ENCODE measurements around the gene DNM2.
"Not testable (repeated sequence)": the region's sequence is repeated elsewhere in the genome, so short reads cannot be mapped to it uniquely, and the experiment has no call there.

DNM2 gene

DNA sequence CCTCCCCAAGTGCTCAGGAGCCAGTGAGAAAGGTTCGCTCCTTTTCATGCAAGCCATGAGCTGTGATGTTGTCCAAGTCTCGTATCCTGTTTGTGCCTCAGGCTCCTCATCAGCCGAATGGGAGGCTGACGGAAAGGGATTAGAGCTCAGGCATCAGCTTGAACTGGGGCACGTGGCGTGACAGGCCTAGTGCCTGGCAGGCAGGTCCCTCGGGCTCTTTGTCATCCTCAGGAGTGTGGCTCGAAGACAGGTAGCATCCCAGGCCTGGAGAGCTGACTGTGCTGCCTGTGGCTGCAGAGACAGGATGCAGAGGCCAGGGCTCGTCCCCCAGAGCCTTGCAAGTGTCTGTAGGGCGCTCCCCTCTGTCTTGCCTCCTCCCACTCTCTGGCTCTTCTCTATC, 38.5 kb downstream of the DNM2 start:
- no peak for DNase-seq

DNA sequence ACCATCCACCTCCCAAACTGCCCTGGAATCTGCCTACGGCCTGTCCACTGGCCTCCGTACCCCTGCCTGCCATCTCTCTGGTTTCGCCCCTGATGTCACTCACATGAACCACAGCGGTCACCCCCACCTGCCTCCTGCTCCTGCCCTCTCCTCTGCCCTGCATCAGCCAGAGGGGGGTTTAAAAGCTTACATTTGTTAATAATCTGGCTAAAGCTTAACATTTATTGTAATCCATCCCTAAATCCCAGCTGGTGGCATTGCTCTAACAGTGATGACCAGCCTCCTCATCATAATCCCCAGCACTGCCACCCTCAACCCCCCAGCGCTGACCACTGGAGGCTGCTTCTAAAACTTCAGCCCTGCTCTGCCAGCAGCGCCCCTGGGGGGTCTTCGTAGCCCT, 38.9 kb downstream of the DNM2 start:
- DNase-seq = no peak

DNA sequence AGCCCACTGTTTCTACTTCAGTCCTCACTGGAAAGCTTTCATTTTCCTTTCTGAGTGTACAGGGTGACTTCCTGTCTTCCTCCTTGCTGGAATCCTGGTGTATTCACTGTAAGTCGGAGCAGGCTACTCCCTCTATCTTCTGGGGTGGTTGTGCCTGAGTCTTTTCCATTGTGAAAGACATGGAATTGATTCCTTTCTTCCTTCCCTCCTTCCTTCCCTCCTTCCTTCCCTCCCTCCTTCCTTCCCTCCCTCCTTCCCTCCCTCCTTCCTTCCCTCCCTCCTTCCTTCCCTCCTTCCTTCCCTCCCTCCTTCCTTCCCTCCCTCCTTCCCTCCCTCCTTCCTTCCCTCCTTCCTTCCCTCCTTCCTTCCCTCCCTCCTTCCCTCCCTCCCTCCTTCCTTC, 40.2 kb downstream of the DNM2 start:
- DNase-seq = not testable (repeated sequence)

DNA sequence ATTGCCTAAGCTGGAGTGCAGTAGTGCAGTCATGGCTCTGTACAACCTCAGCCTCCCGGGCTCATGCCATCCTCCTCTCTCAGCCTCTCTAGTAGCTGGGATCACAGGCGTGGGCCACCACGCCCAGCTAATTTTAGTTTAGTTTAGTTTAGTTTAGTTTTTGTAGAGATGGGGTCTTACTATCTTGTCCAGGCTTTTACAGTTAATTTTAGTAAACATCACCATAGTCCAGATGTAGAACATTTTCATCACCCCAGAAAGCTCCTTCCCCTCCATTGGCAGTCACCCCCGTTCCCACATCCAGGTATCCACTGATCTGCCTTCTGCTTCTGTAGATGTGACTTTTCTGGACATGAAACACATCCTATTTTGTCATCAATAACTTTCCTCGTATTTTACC, 41.1 kb downstream of the DNM2 start:
- DNase-seq = no peak

DNA sequence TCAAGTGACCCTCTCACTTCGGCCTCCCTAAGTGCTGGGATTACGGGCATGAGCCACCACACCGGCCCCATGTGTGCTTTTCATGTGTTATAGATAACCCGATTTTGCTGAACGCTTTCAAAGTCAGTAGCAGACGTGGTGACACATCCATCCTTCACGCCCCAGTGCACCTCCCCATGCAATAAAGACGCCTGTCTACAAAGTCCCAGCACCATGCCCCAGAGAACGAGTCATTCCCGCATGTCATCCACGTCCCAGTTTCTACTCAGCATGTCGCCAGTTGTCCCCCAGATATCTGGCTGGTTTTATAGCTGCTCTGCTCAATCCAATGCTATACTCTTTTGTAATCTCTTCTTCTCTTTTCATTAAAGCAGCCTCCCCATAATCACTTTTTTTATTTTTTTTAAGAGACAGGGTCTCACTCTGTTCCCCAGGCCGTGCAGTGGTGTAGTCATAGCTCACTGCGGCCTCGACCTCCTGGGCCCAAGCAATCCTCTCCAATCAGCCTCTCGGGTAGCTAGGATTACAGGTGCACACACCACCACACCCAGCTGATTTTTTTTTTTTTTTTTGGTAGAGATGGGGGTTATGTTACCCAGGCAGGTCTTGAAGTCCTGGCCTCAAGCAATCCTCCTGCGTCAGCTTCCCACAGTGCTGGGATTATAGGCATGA, 42.5 kb downstream of the DNM2 start:
- no peak for DNase-seq

DNA sequence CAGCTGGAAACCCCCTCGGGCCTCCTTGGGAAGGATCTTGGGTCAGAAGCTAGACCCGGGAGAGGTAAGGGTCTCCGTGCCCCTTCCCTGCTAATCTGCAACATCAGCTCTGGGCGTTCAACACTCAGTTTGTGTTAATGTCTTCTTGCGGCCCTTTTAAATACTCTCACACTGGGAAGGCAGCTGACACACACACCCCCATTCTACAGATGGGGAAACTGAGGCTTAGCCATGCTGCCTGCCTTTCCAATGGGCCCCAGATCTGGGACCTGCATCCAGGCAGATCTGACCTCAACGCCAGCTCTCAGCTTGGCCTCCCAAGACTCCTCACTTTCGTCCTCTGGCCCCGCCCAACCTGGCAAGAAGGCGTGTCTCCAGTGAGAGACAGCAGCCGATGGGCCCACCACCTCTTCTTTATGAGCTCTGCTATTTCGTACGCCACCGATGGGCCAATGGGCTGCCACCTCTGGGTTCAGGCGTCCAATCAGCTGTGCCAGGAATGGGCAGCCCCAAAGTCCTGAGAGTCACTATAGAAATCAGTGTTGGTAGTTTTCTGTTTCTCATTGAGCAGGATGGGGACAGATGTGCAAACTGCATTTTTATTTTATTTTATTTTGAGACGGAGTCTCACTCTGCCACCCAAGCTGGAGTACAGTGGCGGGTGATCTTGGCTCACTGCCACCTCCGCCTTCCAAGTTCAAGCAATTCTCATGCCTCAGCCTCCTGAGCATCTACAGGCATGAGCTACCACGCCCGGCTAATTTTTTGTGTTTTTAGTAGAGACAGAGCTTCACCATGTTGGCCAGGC, 43.8 kb downstream of the DNM2 start:
- DNase-seq = no peak

DNA sequence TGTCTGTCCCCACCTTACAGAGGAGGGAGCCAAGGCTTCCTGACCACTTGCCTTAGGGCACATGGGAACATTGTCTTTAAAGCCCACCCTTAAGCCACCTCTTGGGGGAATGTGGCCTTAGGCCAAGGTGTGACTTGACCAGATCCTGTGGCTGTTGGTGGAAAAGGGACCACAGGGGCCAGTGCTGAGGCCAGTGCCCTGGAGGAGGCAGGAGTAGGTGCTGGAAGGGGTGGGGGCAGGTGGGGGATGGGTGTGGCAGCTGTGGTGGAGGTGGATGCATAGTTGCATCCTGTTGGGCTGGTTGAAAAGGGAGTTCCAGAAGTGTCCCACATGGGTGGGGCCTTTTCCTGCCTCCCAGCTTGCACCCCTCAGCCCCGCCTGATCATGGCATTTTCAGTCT, 44.8 kb downstream of the DNM2 start:
- no peak for DNase-seq

DNA sequence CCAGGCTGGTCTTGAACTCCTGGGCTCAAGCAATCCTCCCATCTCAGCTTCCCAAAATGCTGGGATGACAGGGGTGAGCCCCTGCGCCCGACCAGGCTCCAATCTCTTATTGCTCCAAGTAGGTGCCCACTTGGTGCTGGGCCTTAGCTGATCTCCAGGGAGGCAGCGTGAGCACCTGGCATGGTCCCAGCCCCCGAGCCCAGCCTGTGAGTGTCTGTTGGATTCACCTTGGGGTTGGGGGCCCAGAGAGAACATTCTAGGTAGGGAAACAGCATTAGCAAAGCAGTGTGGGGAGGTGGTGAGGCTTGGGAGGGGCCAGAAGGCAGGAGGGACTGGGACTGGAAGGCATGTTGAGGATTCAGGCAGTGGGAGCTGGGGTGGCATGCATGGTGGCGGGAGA, 45.5 kb downstream of the DNM2 start:
- no peak for DNase-seq

DNA sequence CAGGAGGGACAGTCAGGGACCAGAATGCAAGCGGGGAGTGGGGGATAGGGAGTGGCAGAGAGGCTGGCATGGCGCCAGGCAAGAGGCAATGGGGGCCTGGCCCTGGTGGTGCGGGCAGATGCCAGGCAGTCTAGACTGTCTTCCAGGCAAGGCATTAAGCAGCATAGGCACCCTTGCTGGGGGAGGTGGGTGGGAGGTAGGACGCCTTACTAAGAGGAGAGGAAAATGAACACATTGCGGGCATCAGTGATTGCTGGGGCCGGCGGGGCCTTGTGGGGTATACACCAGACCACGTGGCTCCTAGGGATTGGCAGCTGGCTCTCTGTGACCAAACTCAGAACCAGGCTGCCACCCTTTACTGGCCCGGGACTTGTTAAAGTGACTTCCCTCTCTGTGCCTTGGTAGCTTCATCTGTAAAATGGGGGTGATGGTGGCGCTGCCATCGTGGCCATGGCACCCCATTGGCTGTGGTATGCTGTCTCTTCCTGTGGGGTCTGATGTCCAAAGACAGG, 46.0 kb downstream of the DNM2 start:
- no peak for DNase-seq

DNA sequence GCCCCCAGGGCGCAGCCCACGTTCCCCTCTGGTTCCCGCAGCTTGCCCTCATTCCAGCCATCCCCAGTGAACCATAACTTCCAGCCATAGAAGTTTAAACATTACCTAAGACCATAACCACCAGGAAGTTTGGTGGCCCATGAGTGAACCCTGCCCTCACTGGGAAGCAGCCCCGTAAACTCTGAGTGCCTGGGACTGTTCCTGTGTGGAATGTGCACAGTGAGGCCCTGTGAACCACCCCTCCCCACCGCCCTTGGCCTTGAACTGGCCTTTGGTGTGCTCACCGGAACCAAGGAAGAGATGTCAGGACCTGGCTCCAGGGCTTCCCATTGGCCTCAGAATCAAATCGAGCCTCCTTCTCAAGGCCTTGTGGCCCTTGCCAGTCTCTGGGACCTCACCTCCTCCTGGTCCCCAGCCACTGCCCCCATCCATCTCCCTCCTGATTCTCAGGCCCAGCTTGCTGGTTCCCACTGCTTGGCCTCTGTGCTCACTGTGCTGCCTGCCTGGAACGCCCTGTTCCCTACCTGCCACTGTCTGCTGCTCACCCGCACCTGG, 46.5 kb downstream of the DNM2 start:
- no peak for DNase-seq

DNA sequence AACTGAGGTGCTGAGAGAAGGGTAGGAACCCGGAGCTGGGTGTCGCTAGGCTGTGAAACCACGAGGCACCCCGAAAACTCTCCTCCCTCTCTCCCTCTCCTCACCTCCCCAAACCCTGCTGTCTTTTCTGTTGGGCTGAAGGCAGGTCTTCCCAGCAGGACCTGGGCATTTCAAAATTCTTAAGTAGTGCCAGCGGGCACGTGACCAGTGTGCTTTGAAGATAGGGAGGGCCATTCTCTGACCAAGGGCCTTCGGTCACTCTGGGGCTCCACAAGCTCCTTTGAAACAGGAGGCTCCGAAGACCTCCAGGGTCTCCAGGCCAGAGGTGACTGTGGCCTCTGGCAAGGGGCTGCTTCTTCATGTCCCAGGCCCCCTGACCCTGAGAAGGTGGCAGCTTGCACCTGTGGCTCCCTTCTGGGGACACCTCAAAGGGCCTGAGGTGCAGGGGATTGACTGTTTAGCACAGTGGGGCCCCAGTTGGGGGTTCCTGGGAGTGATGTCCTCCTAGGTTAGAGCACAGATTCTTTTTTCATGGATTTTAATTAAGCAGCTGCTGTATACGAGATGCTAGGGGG, 48.3 kb downstream of the DNM2 start:
- DNase-seq = no peak

DNA sequence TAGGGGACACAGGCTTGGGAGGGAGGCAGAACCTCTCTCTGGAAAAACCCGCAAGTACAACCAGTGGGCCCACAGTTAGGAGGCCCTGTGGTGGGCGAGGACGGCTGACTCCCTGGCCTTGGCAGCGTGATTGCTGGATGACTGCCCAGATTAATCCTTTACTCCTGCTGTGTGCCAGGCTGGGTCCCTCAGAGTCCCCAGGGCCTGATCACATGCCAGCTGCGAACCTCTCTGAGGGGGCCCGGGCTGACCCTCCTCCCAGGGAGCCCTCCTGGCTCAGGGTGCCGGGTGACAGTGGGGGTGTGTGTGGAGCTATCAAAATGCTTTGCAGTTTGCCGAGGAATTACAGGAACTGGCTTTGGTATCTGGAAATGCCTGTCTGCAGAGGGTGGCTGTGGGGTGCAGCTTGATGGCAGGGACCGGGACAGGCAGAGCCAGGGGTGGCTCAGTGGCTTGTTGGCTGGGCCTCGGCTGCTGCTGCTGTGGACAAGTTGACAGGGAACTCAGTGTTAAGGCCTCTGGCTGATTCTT, 48.9 kb downstream of the DNM2 start:
- no peak for DNase-seq

DNA sequence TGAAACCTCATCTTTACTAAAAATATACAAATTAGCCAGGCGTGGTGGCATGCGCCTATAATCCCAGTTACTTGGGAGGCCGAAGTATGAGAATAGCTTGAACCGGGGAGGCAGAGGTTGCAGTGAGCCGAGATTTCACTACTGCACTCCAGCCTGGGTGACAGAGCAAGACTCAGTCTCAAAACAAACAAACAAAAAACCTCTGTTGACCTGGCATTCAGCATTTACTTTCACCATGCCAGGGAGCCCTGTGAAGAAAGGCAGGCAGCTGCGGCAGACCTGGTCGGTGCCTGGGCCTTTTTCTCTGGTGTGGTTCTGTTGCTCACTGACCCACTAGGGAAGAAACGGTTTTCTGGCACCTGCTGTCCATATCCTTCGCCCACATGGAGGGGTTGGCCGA, 49.8 kb downstream of the DNM2 start:
- no peak for DNase-seq

DNA sequence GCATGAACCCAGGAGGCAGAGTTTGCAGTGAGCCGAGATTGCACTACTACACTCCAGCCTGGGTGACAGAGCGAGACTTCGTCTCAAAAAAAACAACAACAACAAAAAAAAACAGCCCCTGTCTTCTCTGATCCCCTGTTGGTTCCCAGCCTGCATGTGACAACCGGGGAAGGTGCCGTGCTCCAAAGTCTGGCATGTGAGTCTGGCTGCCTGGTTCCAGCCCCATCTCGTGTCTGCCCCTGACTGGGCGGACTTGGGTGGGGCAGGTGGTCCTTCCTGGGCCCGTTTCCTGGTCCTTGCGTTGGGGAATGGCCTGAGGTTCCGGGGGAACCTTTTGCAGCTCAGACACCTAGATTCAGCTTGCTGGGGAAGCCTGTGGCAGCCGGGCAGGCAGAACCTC, 50.5 kb downstream of the DNM2 start:
- DNase-seq = no peak

DNA sequence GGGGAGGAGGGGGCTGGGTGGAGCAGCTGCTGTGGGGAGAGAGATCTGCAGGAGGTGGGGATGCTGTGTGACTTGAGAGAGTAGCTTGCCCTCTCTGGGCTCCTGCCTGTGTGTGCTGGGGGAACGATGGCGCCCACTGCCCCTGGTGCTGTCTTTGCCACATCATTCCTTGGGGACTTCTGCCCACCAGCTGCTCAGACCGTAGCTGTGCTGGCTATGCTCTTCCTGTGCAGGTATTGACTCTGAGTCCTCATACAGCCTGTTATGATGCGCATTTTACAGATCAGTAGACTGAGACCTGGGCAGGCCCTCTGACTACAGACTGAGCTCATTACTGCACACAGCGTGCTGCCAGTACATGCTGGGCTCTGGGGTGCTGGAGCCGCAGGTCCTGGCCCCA, 51.1 kb downstream of the DNM2 start:
- no peak for DNase-seq

DNA sequence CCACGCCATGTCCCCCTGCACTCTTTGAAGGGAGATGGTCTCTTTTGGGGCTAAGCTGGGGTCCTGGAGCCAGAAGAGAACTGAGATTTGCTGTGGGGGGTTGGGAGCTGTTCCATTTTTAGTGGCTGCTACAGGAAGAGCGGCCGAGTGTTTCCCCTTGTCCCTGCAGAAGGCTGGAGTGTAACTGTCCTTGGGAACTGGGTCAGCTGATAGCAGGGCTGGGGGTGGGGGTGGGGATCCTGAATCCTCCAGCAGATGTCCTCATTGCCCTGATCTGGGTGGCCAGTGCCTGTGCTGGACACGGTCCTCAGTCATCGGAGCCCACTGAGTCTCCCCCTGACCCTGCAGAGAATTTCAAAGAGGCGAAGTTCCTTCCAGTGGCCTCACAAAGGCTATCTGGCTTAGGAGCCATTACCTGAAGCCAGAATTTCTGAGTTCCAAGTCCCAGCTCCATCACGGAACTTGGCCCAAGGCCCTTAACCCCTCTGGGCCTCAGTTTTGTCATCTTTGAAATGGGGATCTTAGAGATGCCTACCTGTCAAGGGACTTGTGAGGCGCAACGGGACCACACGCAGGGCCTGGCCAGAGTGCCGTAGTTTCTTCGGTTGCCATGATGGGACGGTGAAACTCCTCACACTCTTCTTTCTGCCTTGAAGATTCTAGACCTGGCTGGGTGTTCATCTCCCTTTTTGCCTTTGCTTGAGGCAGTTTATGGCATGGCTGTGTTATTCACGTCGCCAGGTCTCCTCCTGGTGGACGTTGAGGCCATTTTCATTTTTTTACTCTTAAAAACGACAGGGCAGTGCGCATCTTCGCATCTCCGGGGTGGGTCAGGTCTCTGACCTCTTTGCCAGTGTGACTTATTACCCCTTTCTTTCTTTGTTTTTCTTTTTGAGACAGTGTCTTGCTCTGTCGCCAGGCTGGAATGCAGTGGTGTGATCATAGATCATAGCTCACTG, 51.9 kb downstream of the DNM2 start:
- no peak for DNase-seq

DNA sequence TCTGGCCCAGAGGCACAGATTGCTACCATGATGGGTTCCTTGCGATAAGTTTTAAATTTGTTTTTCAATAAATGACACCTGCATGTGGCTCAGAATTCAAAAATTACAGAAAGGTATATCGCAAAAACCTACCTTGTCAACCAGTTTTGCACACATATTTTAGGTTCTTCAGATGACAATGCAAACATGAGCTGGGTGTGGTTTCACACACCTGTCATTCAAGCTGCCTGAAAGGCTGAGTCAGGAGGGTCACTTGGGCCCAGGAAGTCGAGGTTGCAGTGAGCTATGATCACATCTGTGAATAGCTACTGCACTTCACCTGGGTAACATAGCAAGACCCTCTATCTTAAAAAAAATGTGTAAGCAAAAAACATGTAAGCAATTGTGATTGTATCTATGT, 56.1 kb downstream of the DNM2 start:
- no peak for DNase-seq

DNA sequence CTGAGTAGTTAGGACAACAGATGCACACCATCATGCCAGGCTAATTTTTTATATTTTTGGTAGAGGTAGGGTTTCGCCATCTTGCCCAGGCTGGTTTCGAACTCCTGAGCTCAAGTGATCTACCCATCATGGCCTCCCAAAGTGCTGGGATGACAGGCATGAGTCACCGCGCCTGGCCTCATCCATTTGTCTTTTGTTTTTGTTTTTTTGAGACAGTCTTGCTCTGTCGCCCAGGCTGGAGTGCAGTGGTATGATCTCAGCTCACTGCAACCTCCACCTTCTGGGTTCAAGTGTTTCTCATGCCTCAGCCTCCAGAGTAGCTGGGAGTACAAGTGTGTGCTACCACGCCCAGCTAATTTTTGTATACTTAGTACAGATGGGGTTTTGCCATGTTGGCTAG, 57.0 kb downstream of the DNM2 start:
- DNase-seq = no peak

DNA sequence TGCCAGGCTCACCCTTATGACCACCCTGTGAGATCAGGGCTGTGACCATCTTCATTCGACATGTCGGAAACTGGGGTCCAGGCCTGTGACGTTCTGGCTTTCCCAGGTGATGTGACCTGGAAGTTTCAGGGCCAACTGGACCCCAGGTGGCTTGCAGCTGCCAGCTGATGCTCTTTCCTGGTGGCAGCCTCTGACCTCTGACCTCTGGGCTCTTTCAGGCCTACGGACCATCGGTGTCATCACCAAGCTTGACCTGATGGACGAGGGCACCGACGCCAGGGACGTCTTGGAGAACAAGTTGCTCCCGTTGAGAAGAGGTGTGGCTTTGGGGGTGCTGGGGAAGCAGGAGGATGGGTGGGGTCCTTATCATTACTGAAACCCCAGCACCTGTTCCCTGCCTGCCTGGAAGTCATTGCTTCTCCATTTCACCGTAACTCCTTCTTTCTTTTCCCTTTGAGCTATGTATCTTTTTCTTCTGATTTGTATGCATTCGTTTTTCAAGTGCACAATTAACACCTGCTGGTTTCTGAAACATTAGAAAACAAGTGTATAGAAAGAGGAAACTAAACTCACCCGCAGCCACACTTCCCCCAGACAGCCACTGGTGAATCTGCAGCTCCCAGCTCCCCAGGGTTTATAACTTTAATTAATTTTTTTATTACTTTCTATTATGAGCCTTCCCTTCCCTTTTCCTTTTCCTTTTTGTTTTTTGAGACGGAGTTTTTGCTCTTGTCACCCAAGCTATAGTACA, 59.2 kb downstream of the DNM2 start:
- no peak for DNase-seq

DNA sequence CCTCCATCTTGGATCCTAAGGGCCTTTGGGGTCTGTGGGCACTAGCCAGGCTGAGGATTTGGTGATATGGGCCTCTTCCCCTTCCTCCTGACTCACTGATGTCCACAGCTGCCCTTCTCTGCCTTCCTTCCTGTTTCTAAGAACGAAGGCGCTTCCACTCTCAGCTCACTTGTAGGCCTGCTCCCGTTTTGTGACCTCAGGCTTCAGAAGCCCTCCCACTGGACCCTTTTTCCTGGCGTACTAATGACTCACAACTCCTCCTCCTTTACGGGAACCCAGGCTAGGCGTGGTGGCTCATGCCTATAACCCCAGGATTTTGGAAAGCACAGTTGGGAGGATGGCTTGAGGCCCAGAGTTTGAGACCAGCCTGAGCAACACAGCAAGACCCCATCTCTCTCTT, 62.5 kb downstream of the DNM2 start:
- no peak for DNase-seq

DNA sequence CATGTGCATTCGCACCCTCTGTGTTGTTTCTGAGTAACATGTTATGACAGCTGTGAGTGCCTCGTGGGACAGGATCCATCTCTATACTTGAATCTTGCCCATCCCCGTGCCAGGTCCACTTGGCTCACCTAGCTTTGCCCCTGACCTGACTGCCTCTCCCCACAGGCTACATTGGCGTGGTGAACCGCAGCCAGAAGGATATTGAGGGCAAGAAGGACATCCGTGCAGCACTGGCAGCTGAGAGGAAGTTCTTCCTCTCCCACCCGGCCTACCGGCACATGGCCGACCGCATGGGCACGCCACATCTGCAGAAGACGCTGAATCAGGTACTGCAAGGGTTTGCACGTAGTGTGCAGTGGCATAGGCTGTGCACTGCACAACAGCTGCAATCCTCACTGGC, 64.9 kb downstream of the DNM2 start:
- no peak for DNase-seq

DNA sequence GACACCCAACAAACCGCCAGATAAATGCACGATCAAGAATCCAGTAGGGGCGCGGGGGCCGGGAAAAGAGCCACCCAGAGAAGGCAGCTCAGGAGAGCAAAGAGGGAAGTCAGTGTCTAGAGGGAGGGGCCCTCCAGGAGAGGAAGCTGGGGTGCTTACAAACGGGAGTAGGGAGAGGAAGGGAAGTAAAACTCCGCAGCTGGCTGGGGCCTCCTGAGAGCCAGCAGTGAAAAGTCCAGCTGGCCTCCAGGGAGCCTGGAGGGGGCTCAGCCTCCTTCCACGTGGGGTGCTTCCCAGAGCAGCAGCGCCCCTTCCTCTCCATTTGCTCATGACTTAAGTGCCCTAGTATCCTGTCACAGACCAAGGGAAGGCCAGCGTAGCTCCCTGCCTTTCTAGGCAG, 66.4 kb downstream of the DNM2 start:
- DNase-seq = no peak

All from right forelimb (tissue), 1 donor.